ENCODE data around the gene OLIG1.

OLIG1 gene

DNA sequence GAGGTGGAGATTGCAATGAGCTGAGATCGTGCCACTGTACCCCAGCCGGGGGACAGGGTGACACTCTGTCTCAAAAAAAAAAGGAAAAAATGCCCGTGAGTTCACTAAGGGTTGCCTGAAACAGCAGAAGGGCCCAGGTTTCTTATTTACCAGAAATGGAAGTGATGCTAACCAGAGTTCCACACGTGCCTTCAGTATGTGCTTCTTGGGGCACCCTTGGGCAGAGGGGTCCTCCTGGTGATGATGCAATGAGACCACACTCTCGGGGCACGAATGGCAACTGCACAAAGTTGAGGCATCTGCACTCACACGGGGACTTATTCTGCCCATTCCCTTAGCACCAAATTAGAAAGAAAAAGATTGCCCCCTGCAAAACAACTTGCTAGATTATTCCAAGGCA is 29.2 kb downstream of the OLIG1 start:
- DNase-seq (ENCODE audit: low read depth in 2 of 2, low spot score in 1 of 2): no peak

GRCh38 chr21:33101300-33101911 is 31.5 kb downstream of the OLIG1 start:
- DNase-seq (ENCODE audit: low read depth in 2 of 2, low spot score in 1 of 2): no peak

DNA sequence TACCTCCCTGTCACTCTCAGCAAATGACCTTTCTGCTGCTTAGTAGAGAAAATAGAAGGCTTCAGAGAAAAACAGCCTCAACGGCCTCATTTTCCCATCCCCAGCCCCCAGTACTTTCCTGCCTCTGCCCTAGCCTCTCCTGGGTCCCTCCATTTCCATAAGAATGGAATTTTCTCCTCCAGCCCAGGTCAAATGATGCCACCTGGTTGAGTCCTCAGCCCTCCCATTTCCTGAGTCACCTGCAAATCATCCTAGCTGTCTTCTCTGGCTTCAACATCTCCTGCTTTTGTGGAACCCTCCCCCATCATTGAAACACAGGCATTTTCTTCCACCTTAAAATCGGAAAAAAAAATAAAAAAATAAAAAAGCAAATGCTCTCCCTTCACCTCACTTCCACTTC is 35.1 kb downstream of the OLIG1 start:
- no peak for DNase-seq (ENCODE audit: low read depth in 2 of 2, low spot score in 1 of 2)

- no peak for DNase-seq (ENCODE audit: low read depth in 2 of 2, low spot score in 1 of 2)
Measured at GRCh38 chr21:33108228-33108627, 38.3 kb downstream of the OLIG1 start.

GRCh38 chr21:33109574-33110339 is 39.8 kb downstream of the OLIG1 start:
- DNase-seq (ENCODE audit: low read depth in 2 of 2, low spot score in 1 of 2): no peak

GRCh38 chr21:33110340-33110715 is 40.4 kb downstream of the OLIG1 start:
- DNase-seq (ENCODE audit: low read depth in 2 of 2, low spot score in 1 of 2): no peak

DNA sequence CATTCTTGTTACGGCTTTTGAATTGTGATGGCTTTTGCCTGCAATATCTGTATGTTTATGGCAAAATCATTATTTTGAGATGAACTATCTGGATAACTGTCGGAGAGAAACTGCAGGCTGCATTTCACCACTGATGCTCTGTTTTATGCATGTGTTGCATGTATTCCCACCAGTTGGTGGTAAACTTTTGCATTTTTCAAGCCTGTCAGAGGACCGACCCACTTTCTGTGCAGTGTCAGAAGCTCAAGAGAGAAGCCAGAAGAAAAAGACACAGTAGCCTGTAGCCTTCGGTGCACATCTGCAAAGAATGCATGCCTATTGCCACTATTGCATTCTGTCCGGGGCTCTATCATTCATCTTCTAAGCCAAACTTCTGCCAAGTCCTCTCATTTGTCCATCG is 41.6 kb downstream of the OLIG1 start:
- no peak for DNase-seq (ENCODE audit: low read depth in 2 of 2, low spot score in 1 of 2)

GRCh38 chr21:33112151-33112550 is 42.2 kb downstream of the OLIG1 start:
- DNase-seq (ENCODE audit: low read depth in 2 of 2, low spot score in 1 of 2): no peak

DNA sequence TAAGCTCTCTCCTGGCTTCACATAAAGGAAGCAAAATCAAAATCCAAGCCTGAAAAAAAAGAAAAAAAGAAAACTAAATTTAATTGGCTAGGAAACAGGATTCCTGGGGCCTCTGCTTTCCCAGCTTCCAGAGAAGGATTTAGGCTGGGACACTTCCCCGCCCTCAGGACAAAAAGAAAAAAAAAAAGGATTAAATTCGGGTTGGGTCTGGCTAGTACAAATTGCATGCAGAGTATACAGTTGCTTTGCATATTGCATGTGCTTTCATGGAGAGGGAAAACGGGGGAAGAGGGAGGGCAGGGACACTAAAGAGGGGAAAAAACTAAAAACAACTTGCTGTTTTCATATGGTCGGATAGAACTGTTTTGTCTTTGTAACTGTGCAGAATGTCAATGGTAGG is 42.7 kb downstream of the OLIG1 start:
- DNase-seq (ENCODE audit: low read depth in 2 of 2, low spot score in 1 of 2): no peak

GRCh38 chr21:33113131-33113530 is 43.2 kb downstream of the OLIG1 start:
- no peak for DNase-seq (ENCODE audit: low read depth in 2 of 2, low spot score in 1 of 2)

- no peak for DNase-seq (ENCODE audit: low read depth in 2 of 2, low spot score in 1 of 2)
Measured at GRCh38 chr21:33114276-33114675, 44.3 kb downstream of the OLIG1 start.

- no peak for DNase-seq (ENCODE audit: low read depth in 2 of 2, low spot score in 1 of 2)
Measured at GRCh38 chr21:33115631-33116510, 45.9 kb downstream of the OLIG1 start.

DNA sequence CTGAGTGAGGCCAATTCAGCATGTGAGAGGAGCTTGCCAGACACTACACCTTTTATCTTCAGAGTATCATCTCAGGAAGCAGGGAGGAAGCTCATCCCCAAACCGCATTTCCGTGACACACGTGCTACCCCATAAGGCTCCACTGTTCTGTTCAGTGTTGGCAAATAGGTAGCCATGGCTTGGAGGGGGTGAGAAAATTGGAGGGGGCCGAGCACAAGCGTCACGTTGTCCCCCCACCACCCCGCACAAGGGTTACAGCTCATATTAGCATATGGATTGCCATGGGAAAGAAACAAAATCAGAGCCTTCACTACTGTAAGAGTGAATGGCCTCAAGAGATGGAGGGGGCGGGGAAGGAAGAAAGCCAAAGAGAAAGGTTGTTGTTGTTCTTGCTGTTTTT is 46.7 kb downstream of the OLIG1 start:
- DNase-seq (ENCODE audit: low read depth in 2 of 2, low spot score in 1 of 2): no peak

DNA sequence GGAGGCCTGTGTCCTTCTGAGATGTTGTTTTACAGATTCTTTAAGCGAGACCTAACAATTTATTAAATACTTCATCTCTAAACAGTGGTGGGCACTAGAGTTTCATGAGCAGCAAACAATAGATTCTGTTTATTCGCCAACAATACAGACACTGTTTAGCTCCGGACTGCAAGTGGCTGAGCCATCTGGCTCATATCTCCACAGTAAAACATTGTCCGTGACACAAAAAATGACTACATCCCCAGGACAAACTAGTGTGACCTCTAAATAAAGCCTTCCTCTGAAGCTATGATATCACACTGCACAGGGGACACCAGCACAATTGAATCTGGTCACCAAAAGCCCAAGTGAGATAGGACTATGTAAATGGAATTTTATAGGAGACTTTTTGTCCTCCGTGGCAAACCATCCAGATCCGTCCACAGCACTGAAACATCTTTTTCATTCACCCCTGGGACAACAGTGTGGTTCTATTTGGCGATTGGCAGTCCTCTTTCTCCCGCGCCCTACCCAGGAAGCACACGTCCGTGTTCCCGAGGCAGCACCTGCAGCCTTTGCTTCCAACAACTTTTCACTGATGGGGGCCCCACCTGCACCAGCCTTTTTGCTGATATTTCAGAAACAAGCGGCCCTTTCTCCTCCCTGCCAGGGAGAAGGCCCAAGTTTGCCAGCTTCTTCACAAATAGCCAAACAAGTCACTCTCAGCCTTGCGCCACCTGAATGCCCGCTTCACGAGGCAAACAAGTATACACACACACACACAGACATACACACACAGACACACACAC is 47.4 kb downstream of the OLIG1 start:
- no peak for DNase-seq (ENCODE audit: low read depth in 2 of 2, low spot score in 1 of 2)
